GM13977 (cell line): ENCODE results near the gene SLC38A5.
A peak's percentile ranks its signal among the peaks of the same experiment; 100 is the strongest.

Source experiments
- DNase-seq: peaks from one replicate; pipeline ENCODE4 v3.0.0; 2012; ENCODE audit warnings: low spot score
- in situ Hi-C: fragments of 300-500 bp; cut with MboI; formaldehyde crosslinking; loops from one replicate; pipeline ENCODE4 v1.12.0; 2022; ENCODE audit warnings: low sequenced_read_pairs, low pct_unique_long_range_greater_than_20kb, mixed read lengths, inconsistent platforms; ENCODE audit not compliant: unreplicated experiment
- TF ChIP-seq, protein P1 (sequence below): IDR thresholded peaks from 2 replicates; pipeline ENCODE4 v1.5.1; 2012; ENCODE audit warnings: mild to moderate bottlenecking, control low read depth; ENCODE audit not compliant: insufficient read depth; ENCODE audit errors: extremely low read depth, missing control alignments

The SLC38A5 gene

GRCh38 chrX:48493890-48494364, 23.9 kb upstream of the SLC38A5 start:
- TF ChIP-seq, protein P1, sequence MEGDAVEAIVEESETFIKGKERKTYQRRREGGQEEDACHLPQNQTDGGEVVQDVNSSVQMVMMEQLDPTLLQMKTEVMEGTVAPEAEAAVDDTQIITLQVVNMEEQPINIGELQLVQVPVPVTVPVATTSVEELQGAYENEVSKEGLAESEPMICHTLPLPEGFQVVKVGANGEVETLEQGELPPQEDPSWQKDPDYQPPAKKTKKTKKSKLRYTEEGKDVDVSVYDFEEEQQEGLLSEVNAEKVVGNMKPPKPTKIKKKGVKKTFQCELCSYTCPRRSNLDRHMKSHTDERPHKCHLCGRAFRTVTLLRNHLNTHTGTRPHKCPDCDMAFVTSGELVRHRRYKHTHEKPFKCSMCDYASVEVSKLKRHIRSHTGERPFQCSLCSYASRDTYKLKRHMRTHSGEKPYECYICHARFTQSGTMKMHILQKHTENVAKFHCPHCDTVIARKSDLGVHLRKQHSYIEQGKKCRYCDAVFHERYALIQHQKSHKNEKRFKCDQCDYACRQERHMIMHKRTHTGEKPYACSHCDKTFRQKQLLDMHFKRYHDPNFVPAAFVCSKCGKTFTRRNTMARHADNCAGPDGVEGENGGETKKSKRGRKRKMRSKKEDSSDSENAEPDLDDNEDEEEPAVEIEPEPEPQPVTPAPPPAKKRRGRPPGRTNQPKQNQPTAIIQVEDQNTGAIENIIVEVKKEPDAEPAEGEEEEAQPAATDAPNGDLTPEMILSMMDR: peak; percentile 26
- no peak for DNase-seq
- in situ Hi-C loops: loop anchor here (25.0 kb wide), 1 partner anchor 407 kb away; no protein-coding TSS in a partner anchor

DNA sequence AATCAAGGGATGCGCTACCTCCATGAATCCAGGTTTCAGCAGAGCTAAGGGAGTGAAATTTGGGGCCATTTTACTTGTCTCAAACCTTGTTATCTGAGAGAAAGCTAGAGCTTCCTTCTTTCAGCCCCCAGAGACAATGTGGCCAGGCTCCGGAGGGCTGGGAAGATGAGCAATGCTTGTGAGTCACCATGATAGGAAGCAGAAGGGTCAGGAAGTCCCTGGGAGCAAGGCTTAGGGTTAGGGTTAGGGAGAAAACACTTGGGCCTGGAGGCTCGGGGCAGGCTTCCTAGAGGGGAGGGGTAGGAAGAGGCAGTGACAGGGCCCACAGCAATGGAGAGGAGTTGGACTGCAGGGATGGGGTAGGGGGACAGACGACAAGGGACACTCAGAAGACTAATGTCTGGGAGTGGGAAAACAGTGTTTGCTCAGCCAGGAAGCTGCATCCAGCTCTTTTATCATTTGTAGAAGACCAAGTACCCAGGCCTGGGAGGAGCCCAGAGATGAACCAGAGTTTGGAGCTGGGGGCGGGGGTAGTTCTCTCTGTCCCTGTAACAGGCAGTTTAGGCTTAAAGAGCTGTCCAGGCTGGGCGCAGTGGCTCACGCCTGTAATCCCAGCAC, 22.3 kb upstream of the SLC38A5 start:
- in situ Hi-C loops: loop anchor here (25.0 kb wide), 1 partner anchor 405 kb away; no protein-coding TSS in a partner anchor
- DNase-seq: no peak
- TF ChIP-seq, protein P1: no peak

DNA sequence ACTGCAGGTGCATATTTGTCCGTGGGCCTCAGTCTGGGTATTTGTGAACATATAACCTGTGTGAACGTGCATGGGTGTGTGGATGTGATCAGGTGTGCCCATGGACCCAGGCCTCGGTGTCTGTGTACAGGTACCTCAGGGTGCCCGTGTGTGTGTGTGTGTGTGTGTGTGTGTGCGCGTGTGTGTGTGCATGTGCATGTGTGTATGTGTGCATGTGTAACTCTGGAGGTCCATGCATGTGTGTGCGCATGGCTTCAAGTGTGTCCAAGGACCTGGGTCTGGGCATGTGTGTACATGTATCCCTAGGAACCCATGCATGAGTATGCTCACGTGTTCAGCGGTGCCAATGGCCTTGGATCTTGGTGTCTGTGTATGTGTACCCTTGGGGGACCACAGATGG, 21.7 kb upstream of the SLC38A5 start:
- DNase-seq: no peak
- in situ Hi-C loops: loop anchor here (25.0 kb wide), 1 partner anchor 405 kb away; no protein-coding TSS in a partner anchor
- TF ChIP-seq, protein P1: no peak

DNA sequence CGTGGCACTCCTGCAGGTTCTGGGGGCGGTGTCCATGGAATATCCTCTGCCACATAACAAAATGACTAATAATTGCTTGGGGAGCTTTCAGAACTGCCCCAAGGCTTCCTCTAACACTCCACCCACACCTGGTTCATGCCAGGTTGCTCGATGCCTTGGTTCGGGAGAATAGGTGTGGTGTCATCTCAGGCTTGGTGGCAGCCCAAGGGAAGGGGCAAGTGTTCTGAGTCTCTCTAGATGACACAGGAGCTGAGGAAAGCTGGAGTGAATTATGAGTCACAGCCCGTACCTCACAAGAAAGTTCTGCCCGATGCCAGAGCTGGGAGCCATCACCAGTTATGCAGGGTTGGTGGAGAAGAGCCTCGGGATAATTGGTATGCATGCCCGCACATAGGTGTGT, 20.6 kb upstream of the SLC38A5 start:
- in situ Hi-C loops: loop anchor here (25.0 kb wide), 1 partner anchor 403 kb away; no protein-coding TSS in a partner anchor
- DNase-seq: no peak

GRCh38 chrX:48489892-48490291, 19.8 kb upstream of the SLC38A5 start:
- in situ Hi-C loops: loop anchor here (25.0 kb wide), 1 partner anchor 403 kb away; no protein-coding TSS in a partner anchor
- no peak for DNase-seq
- TF ChIP-seq, protein P1: no peak

More for the DNA sequence above, 20.6 kb upstream of the SLC38A5 start:
- TF ChIP-seq, protein P1: no peak

GRCh38 chrX:48489296-48489695, 19.2 kb upstream of the SLC38A5 start:
- TF ChIP-seq, protein P1: no peak
- no peak for DNase-seq
- in situ Hi-C loops: loop anchor here (25.0 kb wide), 1 partner anchor 402 kb away; no protein-coding TSS in a partner anchor
